ENCODE results near the gene IP6K3.

GRCh38 chr6:33673851-33674250, 72.9 kb downstream of the IP6K3 start:
- TF ChIP-seq CTCF (IDR thresholded peaks at IDR 0.05) (no peak), POLR2A (IDR thresholded peaks at IDR 0.05) (no peak)
